Rectal smooth muscle tissue (tissue), 1 donor: Measurements from ENCODE around the gene MEIS3.
A peak's percentile ranks its signal among the peaks of the same experiment; 100 is the strongest.
"Not testable (repeated sequence)": the region's sequence is repeated elsewhere in the genome, so short reads cannot be mapped to it uniquely, and the experiment has no call there.

ENCODE experiments used
- H3K27ac ChIP-seq: one replicate; pipeline ENCODE4 v1.7.0; 2013; ENCODE audit warnings: low read depth, low read length, inconsistent platforms
- H3K27me3 ChIP-seq: one replicate; pipeline ENCODE4 v1.7.0; 2013; ENCODE audit warnings: low read length; ENCODE audit not compliant: control insufficient read depth, insufficient read depth
- H3K36me3 ChIP-seq: one replicate; pipeline ENCODE4 v1.7.0; 2013; ENCODE audit warnings: low read length; ENCODE audit not compliant: control insufficient read depth, insufficient read depth
- H3K4me1 ChIP-seq: one replicate; pipeline ENCODE4 v1.7.0; 2013; ENCODE audit warnings: low read length; ENCODE audit not compliant: control insufficient read depth, insufficient read depth
- H3K4me3 ChIP-seq: one replicate; pipeline ENCODE4 v1.7.0; 2013; ENCODE audit warnings: low read length
- H3K9ac ChIP-seq: one replicate; pipeline ENCODE4 v1.7.0; 2013; ENCODE audit warnings: low read length

MEIS3 gene

GRCh38 chr19:47386582-47386981, 32.7 kb downstream of the MEIS3 start:
- not testable (repeated sequence) for H3K9ac ChIP-seq, H3K4me1 ChIP-seq, H3K36me3 ChIP-seq, H3K4me3 ChIP-seq, H3K27ac ChIP-seq, H3K27me3 ChIP-seq

DNA sequence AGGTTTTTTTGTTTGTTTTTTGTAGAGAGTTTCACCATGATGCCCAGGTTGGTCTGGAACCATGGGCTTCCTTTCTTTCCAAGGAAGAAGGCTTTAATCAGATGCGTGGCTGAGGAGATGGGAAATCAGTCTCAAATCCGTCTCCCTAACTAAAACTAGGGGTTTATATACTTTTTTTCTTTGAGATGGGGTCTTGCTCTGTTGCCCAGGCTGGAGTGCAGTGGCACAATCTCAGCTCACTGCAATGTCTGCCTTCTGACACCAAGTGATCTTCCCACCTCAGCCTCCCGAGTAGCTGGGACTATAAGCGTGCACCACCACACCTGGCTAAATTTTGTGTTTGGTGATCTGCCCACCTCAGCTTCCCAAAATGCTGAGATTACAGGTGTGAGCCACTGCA, 34.8 kb downstream of the MEIS3 start:
- H3K27me3 ChIP-seq, H3K9ac ChIP-seq, H3K27ac ChIP-seq, H3K4me1 ChIP-seq, H3K4me3 ChIP-seq, H3K36me3 ChIP-seq: not testable (repeated sequence)

DNA sequence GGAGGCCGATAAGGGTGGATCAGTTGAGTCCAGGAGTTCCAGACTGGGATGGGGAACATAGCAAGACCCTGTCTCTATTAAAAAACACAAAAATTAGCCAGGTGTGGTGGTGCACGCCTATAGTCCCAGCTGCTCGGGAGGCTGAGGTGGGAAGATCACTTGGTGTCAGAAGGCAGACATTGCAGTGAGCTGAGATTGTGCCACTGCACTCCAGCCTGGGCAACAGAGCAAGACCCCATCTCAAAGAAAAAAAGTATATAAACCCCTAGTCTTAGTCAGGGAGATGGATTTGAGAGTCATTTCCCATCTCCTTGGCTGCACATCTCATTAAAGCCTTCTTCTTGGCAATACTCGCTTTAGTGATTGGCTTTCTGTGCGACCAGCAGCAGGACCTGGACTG, 35.4 kb downstream of the MEIS3 start:
- H3K36me3 ChIP-seq, result peaks cover 13% of the 10 kb centered on the region
- not testable (repeated sequence) for H3K4me1 ChIP-seq, H3K4me3 ChIP-seq, H3K9ac ChIP-seq, H3K27ac ChIP-seq, H3K27me3 ChIP-seq

- Histone ChIP-seq H3K36me3 (peaks cover 16% of the 10 kb centered on the region), H3K27ac (no peak overlapping the region), H3K9ac (no peak overlapping the region), H3K27me3 (no peaks in the 10 kb centered on the region), H3K4me1 (no peaks in the 10 kb centered on the region), H3K4me3 (no peak overlapping the region)
Observed at GRCh38 chr19:47381653-47382279, 37.6 kb downstream of the MEIS3 start.

GRCh38 chr19:47381121-47381520, 38.2 kb downstream of the MEIS3 start:
- Histone ChIP-seq H3K27ac (no peak overlapping the region), H3K9ac (no peak overlapping the region), H3K4me1 (no peaks in the 10 kb centered on the region), H3K27me3 (no peaks in the 10 kb centered on the region), H3K4me3 (no peak overlapping the region), H3K36me3 (peaks cover 22% of the 10 kb centered on the region)

DNA sequence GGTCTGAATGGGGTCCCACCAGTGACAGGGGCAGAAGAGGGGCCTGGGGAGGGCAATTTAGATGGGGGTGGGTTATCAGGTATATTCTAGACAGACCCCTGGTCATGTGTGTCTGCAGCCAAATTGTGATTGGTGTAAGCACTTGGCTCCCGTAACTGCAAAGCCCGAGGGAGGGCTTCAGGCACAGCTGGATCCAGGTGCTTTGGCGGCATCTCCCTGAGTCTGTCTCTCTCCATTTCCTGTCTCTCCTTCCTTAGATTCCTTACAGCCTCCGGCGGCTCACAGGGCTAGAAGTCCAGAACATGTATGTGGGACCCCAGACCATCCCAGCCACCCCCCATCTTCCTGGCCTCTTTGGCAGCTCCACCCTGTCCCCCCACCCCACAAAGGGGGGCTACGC, 38.8 kb downstream of the MEIS3 start:
- H3K36me3 ChIP-seq, result peaks cover 27% of the 10 kb centered on the region

GRCh38 chr19:47379381-47379938, 39.9 kb downstream of the MEIS3 start:
- H3K36me3 ChIP-seq, result peaks cover 36% of the 10 kb centered on the region
- H3K9ac ChIP-seq, result no peak overlapping the region
- no peak overlapping the region for H3K4me3 ChIP-seq
- H3K4me1 ChIP-seq, result no peaks in the 10 kb centered on the region
- no peaks in the 10 kb centered on the region for H3K27me3 ChIP-seq
- H3K27ac ChIP-seq, result no peak overlapping the region

More for the DNA sequence above, 38.8 kb downstream of the MEIS3 start:
- no peak overlapping the region for H3K27ac ChIP-seq
- no peaks in the 10 kb centered on the region for H3K4me1 ChIP-seq
- H3K4me3 ChIP-seq, result no peak overlapping the region
- H3K9ac ChIP-seq, result no peak overlapping the region
- no peaks in the 10 kb centered on the region for H3K27me3 ChIP-seq

DNA sequence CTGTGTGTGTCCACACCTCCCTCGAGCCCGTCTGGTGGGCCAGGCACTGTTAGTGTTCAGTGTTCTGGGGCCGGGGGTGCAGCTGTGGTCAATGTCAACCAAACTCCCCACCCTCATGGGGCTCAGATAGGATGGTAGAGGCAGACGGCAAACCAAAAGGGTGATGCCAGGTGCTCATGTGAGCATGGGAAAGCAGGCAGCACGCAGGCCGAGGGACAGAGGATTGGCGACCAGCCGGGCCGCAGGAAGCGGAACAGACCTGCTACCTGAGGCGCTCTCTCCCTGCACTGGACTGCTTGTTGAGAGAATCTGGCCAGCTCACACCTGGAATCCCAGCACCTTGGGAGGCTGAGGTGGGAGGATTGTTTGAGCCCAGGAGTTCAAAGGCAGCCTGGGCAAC, 41.1 kb downstream of the MEIS3 start:
- H3K27ac ChIP-seq, result no peak overlapping the region
- peaks cover 41% of the 10 kb centered on the region for H3K36me3 ChIP-seq
- H3K27me3 ChIP-seq, result no peaks in the 10 kb centered on the region
- no peaks in the 10 kb centered on the region for H3K4me1 ChIP-seq
- no peak overlapping the region for H3K9ac ChIP-seq
- H3K4me3 ChIP-seq, result no peak overlapping the region

GRCh38 chr19:47377801-47378200, 41.5 kb downstream of the MEIS3 start:
- Histone ChIP-seq H3K36me3 (peaks cover 41% of the 10 kb centered on the region), H3K4me3 (no peak overlapping the region), H3K27me3 (no peaks in the 10 kb centered on the region), H3K27ac (peak overlapping the region; percentile 16), H3K9ac (no peak overlapping the region), H3K4me1 (no peaks in the 10 kb centered on the region)

GRCh38 chr19:47377208-47377701, 42.1 kb downstream of the MEIS3 start:
- H3K9ac ChIP-seq, result no peak overlapping the region
- no peaks in the 10 kb centered on the region for H3K4me1 ChIP-seq
- H3K27ac ChIP-seq, result peak overlapping the region; percentile 16
- no peak overlapping the region for H3K4me3 ChIP-seq
- no peaks in the 10 kb centered on the region for H3K27me3 ChIP-seq
- H3K36me3 ChIP-seq, result peaks cover 42% of the 10 kb centered on the region

DNA sequence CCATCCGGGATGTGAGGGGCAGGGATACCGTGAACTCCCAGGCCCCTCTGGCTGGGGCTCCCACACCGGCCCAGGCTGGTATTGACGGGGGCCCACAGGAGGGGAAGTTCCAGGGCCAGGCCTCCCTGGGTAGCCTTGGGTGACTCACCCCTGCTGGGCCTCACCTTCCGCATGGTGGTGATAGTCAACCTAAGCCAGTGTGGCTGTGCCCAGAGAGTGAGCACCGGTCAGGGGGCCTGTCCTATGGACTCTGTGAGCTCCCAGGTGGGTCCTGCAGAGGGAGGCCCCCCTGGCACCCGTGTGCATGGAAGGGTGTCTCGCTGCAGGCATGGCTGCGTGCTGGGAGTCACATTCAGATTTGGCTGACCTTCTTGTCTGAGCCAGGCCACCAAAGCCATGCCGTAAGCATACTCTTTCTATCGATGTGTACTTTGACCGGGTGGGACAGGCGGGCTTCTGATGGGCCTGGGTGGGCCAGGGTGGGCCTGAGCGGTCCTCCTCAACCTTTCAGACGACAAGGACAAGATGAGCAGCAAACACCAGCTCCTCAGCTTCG, 42.7 kb downstream of the MEIS3 start:
- Histone ChIP-seq H3K36me3 (peaks cover 44% of the 10 kb centered on the region), H3K9ac (no peak overlapping the region), H3K4me3 (no peak overlapping the region), H3K27ac (peak overlapping the region; percentile 16), H3K27me3 (no peaks in the 10 kb centered on the region), H3K4me1 (no peaks in the 10 kb centered on the region)

- no peak overlapping the region for H3K4me3 ChIP-seq
- no peak overlapping the region for H3K9ac ChIP-seq
- H3K4me1 ChIP-seq, result no peaks in the 10 kb centered on the region
- H3K27me3 ChIP-seq, result no peaks in the 10 kb centered on the region
- peaks cover 48% of the 10 kb centered on the region for H3K36me3 ChIP-seq
- no peak overlapping the region for H3K27ac ChIP-seq
Observed at GRCh38 chr19:47375694-47376588, 43.4 kb downstream of the MEIS3 start.
